Activated CD4-positive, alpha-beta T cell treated with anti-CD3 and anti-CD28 coated beads, Interleukin-2, amount 50 U/mL, for 4 hours (primary cell): Measurements from ENCODE around the gene NELL1.
"Not testable (repeated sequence)": the region's sequence is repeated elsewhere in the genome, so short reads cannot be mapped to it uniquely, and the experiment has no call there.

Source experiments
- DNase-seq, 2 experiments: peaks; one replicate each; pipeline ENCODE4 v3.0.0-alpha.2; 2020

NELL1 gene

DNA sequence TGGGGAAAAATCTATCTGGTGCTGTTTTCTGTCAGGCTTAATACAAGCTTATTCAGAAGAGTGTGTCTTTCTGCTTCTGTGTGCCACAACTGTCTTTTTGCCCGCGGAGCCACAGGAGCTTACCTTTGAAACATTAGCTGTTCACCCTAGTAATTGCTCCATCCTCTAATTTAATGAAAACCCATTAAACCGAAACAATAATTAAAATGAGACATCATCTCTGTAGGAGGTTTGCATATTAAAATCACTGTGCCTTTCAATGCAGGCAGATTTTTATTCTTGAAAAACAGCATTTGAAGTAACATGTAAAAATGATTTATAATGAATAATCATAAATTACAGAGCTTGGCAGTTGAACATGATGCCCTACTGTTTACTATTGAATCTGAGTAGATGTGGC, 102.3 kb downstream of the NELL1 start:
- no peak for DNase-seq

GRCh38 chr11:20775331-20775730, 105.9 kb downstream of the NELL1 start:
- no peak for DNase-seq

DNA sequence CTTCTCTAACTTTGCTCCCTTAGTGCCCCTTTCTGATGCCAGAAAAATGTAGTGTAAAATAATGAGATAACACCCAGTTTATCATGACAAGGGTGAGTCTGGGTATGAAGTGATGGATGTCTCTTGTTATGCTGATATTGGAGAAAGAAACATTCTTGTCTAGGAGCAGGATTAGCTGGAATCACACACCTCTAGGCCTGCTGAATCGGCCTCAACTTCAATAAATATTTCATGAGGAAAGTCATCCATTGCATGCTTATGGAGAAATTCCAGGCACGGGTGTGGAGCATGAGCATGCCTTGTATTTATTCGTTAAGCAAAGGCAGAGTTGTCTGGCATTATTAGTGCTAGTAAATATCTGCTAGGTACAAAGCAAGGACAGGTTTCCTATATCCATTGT, 113.4 kb downstream of the NELL1 start:
- DNase-seq = no peak

GRCh38 chr11:20783220-20783619, 113.8 kb downstream of the NELL1 start:
- no peak for DNase-seq

- no peak for DNase-seq
Measured at GRCh38 chr11:20790622-20791021, 121.2 kb downstream of the NELL1 start.

DNA sequence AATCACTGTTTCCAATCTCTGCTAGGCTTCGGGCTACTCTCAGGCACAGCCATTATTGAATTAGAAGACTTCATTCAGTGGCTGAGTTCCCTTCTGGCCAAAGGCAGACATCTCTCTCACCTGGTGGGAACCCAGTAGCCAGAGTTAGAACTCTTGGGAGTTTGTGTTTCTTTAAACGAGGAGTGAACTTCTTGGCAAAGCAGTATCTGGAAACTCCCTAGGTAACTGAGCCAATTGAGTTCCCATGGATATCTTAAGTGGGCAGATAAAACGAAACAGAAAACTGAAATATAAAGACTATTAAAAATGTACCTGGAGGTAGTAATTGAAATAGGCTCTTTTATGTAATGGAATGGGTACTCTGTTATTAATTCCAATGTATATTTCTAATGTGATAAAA, 125.6 kb downstream of the NELL1 start:
- DNase-seq = no peak

DNA sequence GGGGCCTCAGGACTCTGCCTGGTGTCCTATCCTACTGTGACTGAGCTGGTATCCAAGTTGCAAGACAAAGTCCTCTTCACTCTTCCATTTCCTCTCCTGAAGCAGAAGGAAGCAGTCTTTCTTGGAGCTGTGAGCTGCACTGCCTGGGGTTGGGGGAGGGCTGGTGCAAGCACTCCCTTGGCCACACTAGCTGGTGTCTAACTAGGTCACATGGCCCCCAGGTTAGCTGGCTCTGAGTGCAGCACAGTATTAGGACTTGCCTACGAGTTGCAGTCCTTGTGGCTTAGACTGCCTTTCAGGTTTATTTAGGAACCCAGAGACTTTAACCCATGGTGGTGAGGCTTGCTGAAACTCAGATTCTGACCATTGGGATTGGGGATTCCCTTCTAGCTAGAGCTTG, 138.9 kb downstream of the NELL1 start:
- no peak for DNase-seq

DNA sequence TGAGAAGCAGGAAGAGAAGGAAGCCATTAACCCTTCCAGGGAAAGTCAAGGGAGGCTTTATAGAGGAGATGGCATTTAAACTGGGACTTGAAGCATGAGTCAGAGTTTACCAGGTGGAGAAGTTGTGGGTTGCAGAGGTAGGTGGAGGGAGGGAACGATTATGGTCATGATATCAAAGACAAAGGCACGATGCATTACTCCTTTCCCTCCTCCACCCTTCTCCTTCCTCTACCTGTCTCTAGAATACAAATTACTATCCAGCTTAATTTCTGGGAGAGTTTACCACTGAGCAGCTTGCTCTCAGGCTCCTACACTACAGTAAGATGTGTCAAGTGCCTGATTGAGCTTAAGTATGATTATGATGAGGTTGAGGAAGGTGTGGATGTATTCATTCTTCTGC, 151.7 kb downstream of the NELL1 start:
- DNase-seq = no peak

DNA sequence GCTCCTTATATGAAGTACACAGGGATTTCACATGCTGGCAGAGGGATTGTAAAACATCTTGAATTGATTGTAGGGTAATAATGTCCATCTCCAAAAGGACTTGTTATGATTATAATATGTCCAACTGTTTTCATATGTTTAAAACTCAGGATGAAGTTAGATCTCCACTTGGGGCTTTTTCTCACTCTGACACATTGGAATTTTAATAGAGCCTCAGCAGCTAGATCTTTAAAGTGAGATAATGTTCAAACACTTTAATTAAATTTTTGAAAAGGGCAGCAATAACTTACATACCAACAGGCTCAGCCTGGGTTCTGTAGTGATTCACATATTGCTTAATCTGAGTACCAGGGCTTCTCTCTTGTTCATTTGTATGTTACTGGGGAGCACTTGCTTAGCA, 152.1 kb downstream of the NELL1 start:
- no peak for DNase-seq

DNA sequence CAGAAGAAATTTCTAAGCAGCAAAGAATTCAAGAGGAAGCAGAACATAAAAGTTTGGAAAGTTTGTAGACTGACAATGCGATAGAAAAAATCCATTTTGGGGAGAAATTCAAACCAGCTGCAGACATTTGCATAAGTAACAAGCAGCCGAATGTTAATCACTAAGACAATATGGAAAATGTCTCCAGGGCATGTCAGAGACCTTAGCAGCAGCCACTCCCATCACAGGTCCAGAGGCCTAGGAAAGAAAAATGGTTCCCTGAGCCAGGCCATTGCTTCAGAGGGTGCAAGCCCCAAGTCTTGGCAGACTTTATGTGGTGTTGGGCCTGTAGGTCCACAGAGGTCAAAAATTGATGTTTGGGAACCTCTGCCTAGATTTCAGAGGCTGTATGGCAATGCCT, 155.4 kb downstream of the NELL1 start:
- DNase-seq = no peak

DNA sequence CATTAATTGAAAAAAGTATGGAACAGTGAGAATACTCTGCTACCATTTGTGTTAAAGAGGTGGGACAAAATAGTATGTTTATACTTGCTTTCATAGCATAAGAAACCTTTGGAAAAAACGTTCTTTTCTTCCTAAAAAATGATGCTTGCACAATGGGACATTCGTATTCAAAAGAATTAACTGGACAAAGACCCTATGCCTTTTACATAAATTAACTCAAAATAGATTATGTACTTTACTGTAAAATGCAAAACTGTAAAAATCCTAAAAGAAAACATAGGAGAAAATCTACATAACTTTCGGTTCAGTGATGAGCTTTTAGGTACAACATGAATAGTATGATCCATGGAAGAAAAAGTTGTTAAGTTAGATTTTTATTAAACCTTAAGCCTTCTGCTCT, 166.2 kb downstream of the NELL1 start:
- DNase-seq = no peak

GRCh38 chr11:20839231-20839630, 169.8 kb downstream of the NELL1 start:
- DNase-seq = no peak

DNA sequence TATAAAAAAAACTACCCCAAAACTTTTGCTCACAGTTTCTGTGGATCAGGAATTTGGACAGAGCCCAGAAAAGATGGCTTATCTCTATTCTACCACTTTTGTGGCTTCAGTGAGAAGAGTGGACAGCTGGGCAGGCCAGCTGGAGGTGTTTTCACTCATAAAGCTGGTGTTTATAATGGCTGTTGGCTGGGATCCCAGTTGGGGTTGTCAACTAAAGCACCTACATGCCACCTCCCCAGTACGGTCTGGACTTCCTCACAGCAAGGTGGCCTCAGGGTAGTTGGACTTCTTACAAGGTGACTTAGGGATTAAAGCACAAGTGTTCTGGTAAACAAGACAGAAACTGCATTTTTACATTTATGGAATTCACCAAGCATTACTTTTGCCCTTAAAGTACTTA, 171.0 kb downstream of the NELL1 start:
- DNase-seq = no peak

DNA sequence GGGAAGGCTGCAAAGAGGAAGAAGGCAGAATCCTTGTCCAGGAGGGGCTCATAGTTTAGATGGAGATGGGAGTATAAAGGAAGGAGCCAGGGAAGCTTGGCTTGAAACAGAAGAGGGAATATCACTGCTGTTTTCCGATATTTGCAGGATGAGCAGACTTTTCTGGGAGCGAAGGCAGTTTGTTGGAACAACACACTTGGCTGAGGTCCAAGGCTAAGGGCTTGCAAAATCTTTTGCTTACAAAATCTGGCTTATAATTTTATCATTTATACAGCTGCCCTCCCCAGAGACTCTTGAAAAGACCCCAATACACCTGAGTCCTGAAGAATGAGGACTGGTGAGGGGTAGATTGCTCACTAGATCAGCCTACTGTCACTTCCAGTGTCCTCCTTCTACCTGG, 174.8 kb downstream of the NELL1 start:
- DNase-seq = no peak

- DNase-seq = no peak
Measured at GRCh38 chr11:20844630-20845029, 175.2 kb downstream of the NELL1 start.

DNA sequence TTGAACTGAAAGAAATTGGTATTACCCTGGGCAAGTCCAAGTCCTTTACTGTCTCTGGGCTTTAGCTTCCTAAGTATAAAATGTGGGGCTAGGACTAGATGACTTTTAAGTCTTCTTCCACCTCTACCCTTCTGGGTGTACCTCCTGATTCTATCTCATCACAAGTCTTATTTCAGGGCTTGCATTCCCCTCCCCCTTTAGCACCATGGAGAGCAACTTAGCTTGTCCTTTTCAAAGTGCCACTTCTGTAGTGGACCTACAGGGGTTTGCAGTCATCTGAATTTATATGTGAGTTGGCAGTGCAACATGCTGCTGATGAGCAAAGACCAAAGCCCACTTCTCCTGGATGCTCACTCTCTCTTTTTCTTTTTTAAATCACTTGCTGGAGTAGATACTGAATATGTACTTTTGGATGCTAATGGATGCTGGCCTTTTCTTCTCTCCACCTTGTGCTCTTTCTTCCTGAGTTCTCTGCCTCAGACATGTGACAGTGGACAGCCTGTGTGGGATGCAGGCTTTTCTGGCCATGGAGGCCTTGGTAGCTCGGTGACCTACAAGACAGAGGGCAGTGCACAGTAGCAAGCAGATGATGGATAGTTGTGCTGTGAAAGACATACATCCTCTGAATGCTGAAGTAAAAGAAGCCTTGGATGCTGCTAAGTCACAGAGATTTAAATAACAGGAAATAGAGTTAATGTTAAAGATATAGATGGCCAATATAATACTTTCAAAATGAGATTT, 185.0 kb downstream of the NELL1 start:
- no peak for DNase-seq

- no peak for DNase-seq
Measured at GRCh38 chr11:20861322-20861721, 191.9 kb downstream of the NELL1 start.

- DNase-seq = not testable (repeated sequence)
Measured at GRCh38 chr11:20862263-20862662, 192.9 kb downstream of the NELL1 start.

GRCh38 chr11:20864628-20865027, 195.2 kb downstream of the NELL1 start:
- no peak for DNase-seq

DNA sequence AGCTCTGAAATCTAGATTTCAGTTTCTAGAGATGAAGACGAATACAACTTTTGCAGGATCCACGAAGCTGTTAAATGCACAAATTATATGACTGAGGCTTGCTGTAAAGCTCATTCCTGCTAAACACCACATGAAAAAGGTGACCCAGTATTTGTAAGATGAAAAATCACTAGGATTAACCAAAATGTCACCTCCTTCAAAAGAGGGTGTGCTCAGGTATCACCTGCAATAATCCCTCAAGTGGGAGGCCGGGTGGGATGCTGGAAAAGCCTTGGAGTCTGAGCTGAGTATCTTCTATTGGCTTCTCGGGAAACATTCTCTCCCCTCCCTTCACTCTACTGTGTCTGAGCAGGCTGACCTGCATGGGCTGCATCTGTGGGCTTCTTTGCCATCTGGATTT, 195.8 kb downstream of the NELL1 start:
- DNase-seq = no peak

- no peak for DNase-seq
Measured at GRCh38 chr11:20869123-20869522, 199.7 kb downstream of the NELL1 start.

DNA sequence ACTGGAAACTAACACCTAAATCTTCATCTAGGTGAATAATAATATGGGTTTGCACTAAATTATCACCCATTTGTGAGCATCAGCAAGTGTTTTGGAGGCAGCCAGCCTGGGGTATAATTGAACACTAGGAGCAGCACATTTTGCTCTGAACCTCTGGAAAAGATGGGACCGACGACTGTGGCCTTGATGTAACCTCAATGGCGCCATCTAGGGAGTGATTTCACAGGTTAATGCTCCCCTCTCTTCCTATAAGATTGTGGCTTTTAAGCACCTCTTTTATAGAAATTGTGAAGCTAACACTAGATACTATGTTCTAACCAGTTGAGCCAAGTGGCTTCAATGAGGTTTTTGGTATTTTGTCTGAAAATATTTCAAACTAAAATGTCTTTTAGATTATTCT, 203.7 kb downstream of the NELL1 start:
- no peak for DNase-seq

GRCh38 chr11:20874358-20874757, 205.0 kb downstream of the NELL1 start:
- no peak for DNase-seq

DNA sequence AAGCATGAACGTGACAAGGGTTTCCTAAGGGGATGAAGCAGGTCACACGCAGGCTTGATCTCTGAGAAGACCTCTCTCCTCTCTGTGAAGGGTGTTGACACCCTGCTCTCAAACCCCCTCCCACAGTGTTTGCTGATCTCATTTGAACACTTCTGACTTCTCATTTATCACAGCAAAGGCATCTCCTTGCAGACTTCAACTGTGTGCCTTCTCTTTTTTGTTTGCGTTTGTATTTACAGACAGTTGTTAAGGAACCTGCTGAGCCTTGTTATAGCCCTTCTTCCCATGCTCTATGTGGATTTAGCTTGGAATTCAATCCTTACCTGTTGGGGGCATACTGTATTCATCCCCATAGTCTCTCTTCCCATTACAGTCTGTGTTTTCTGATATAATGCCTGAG, 206.5 kb downstream of the NELL1 start:
- no peak for DNase-seq

DNA sequence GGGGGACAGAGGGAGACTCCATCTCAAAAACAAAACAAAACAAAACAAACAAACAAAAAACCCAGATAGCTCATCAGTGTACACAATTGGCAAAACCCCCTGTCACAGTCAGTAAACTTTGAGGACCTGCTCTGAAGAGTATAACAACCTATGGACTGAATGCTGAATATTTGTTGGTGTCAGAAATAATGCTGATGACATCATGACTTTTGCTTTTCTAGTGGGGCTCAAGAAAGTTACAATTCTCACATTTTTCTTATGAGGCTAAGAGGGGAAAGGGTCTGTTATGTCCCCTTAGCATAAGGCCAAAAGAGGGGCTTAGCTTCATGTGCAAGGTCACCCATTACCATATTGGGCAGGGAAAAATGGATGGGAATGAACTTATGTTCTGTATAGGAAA, 207.4 kb downstream of the NELL1 start:
- no peak for DNase-seq

- DNase-seq = no peak
Measured at GRCh38 chr11:20880094-20880493, 210.7 kb downstream of the NELL1 start.
